Endothelial cell of umbilical vein (primary cell): Measurements from ENCODE around the gene KRT74. TPM values are rescaled to one million over a fixed set of nuclear protein-coding genes. Genes with fewer than 3 reads are reported as not detected.

Experiments used
- BruUV-seq: library from RNA; stranded (reverse); fragments of 400-500 nt; replicated peaks from 2 replicates; lab custom pipeline; 2021; lab: Mats Ljungman, UMichigan
- CTCF ChIA-PET: fragments of 300-600, 350-600 bp; sonication (Branson Sonifier 250); formaldehyde crosslinking; loops from one replicate; lab custom pipeline; 2021; ENCODE audit warnings: antibody characterized with exemption, inconsistent platforms; lab: Charles Lee
- POLR2A ChIA-PET: fragments of 300-600, 350-600 bp; sonication (Branson Sonifier 250); formaldehyde crosslinking; loops from one replicate; lab custom pipeline; 2021; ENCODE audit warnings: antibody characterized with exemption, inconsistent platforms; lab: Charles Lee
- DNase-seq: peaks from one replicate; pipeline ENCODE4 v3.0.0-alpha.2; 2011; ENCODE audit warnings: low read depth, low spot score
- FAIRE-seq: peaks from 2 replicates; lab custom pipeline; 2011; peaks lifted over from hg19 to GRCh38; lab: Jason Lieb, UNC
- H2AFZ ChIP-seq: 2 replicates; pipeline ENCODE4 v1.6.0; 2012; ENCODE audit warnings: low read depth, low read length, control low read depth, inconsistent platforms
- H3K27ac ChIP-seq: 2 replicates; pipeline ENCODE4 v1.5.1; 2011; ENCODE audit warnings: low read depth, mild to moderate bottlenecking, control low read depth, low read length, moderate library complexity; ENCODE audit not compliant: insufficient read depth
- H3K27me3 ChIP-seq, 2 experiments: 2 replicates each; pipeline versions ENCODE4 v1.6.0 to v1.6.1; 2011; ENCODE audit warnings: low read length in 2 of 2, mixed read lengths in 1 of 2; ENCODE audit not compliant: control insufficient read depth in 2 of 2, insufficient read depth in 2 of 2
- H3K36me3 ChIP-seq, 2 experiments: 2 replicates in 1 of 2; 3 replicates in 1 of 2; pipeline ENCODE4 v1.5.1; 2011; ENCODE audit warnings: low read length in 2 of 2, mild to moderate bottlenecking in 1 of 2, moderate library complexity in 1 of 2; ENCODE audit not compliant: control insufficient read depth in 2 of 2, insufficient read depth in 2 of 2; ENCODE audit errors: extremely low read depth in 1 of 2
- H3K4me1 ChIP-seq: 3 replicates; pipeline ENCODE4 v1.5.1; 2011; ENCODE audit warnings: mild to moderate bottlenecking, low read length; ENCODE audit not compliant: control insufficient read depth, insufficient read depth; ENCODE audit errors: extremely low read depth
- H3K4me2 ChIP-seq: 2 replicates; pipeline ENCODE4 v1.6.1; 2011; ENCODE audit warnings: low read length, control low read depth, mixed read lengths; ENCODE audit not compliant: insufficient read depth
- H3K4me3 ChIP-seq, 3 experiments: fragments of 200-600 bp in 1 of 3; sonication (generic), shearing (Covaris generic) in 1 of 3; replicated peaks in 1 of 3; 2 replicates each; pipeline ENCODE4 v1.5.1; 2011 to 2016; ENCODE audit warnings: control low read depth in 3 of 3, low read length in 3 of 3, mild to moderate bottlenecking in 2 of 3, inconsistent platforms in 1 of 3, low read depth in 1 of 3, moderate library complexity in 1 of 3; ENCODE audit not compliant: insufficient read depth in 1 of 3
- H3K79me2 ChIP-seq: 2 replicates; pipeline ENCODE4 v1.6.0; 2012; ENCODE audit warnings: low read length, inconsistent platforms; ENCODE audit not compliant: control insufficient read depth, insufficient read depth
- H3K9ac ChIP-seq: replicated peaks from 2 replicates; pipeline ENCODE3; 2011; ENCODE audit warnings: low read length, control low read depth; ENCODE audit not compliant: insufficient read depth; ENCODE audit errors: extremely low read depth
- H3K9me1 ChIP-seq: replicated peaks from 3 replicates; pipeline ENCODE4 v1.6.0; 2011; ENCODE audit warnings: mild to moderate bottlenecking, low read length; ENCODE audit not compliant: control insufficient read depth, insufficient read depth; ENCODE audit errors: extremely low read depth
- H3K9me3 ChIP-seq: replicated peaks from 2 replicates; pipeline ENCODE4 v1.5.1; 2012; ENCODE audit warnings: low read length, inconsistent platforms; ENCODE audit not compliant: control insufficient read depth, insufficient read depth
- H4K20me1 ChIP-seq: replicated peaks from 2 replicates; pipeline ENCODE3; 2011; ENCODE audit warnings: mild to moderate bottlenecking, low read length; ENCODE audit not compliant: control insufficient read depth, insufficient read depth; ENCODE audit errors: extremely low read depth
- EZH2 ChIP-seq: IDR thresholded peaks from 2 replicates; pipeline ENCODE4 v1.6.1; 2012; ENCODE audit warnings: borderline replicate concordance, low read depth, mild to moderate bottlenecking, moderate library complexity, low read length, inconsistent platforms; ENCODE audit not compliant: severe bottlenecking
- FOS ChIP-seq: IDR thresholded peaks from 2 replicates; pipeline ENCODE4 v1.6.1; 2011; ENCODE audit warnings: mild to moderate bottlenecking, low read length, moderate library complexity, borderline replicate concordance; ENCODE audit not compliant: insufficient read depth
- GATA2 ChIP-seq: IDR thresholded peaks from 2 replicates; pipeline ENCODE4 v1.7.0; 2011; ENCODE audit warnings: low read depth, mild to moderate bottlenecking, moderate library complexity, mixed read lengths, low read length; ENCODE audit not compliant: insufficient read length, insufficient read depth
- JUN ChIP-seq: IDR thresholded peaks from 2 replicates; pipeline ENCODE4 v1.6.1; 2011; ENCODE audit warnings: borderline replicate concordance, low read depth; ENCODE audit not compliant: insufficient read length, insufficient read depth
- MYC ChIP-seq: IDR thresholded peaks from one replicate; pipeline ENCODE4 v1.6.1; 2011; ENCODE audit warnings: mild to moderate bottlenecking, low read depth, low read length
- POLR2A ChIP-seq: IDR thresholded peaks from 2 replicates; pipeline ENCODE4 v1.6.1; 2012; ENCODE audit warnings: low read depth, mild to moderate bottlenecking, control low read depth, low read length
- POLR2AphosphoS5 ChIP-seq: IDR thresholded peaks from 2 replicates; pipeline ENCODE4 v1.6.1; 2012; ENCODE audit warnings: low read depth, mild to moderate bottlenecking, control low read depth, low read length, moderate library complexity; ENCODE audit not compliant: insufficient read depth
- dilution Hi-C: fragments of 300-500 bp; cut with MboI; formaldehyde crosslinking; loops from one replicate; pipeline ENCODE4 v1.15.0; 2019; ENCODE audit warnings: low sequenced_read_pairs; ENCODE audit not compliant: extremely low pct_ligation_motif_present
- intact Hi-C: fragments of 100-400 bp; cut with micrococcal nuclease; formaldehyde crosslinking; loops from one replicate; pipeline ENCODE4 v1.10.0; 2022
- polyA plus RNA-seq, 4 experiments: library from polyadenylated mRNA; depleted of rRNA in 3 of 4; stranded (reverse) in 3 of 4; unstranded in 1 of 4; fragments of >200 nt; gene quantifications; 2 replicates each; pipeline versions ENCODE4 v1.2.1 to v1.2.3, GENCODE V29; 2011 to 2012; ENCODE audit warnings: missing spikeins in 1 of 4
- total RNA-seq: library from RNA; stranded (reverse); gene quantifications from 2 replicates; pipeline ENCODE4 v1.2.3, GENCODE V29; 2021
- TF ChIP-seq, protein P1 (sequence below), 2 donors: IDR thresholded peaks; 1 replicate in 1 of 2; 2 replicates in 1 of 2; pipeline ENCODE4 v1.5.1; 2011; ENCODE audit warnings: low read length in 2 of 2, mild to moderate bottlenecking in 2 of 2, moderate library complexity in 2 of 2, control low read depth in 1 of 2, inconsistent platforms in 1 of 2, low read depth in 1 of 2; ENCODE audit not compliant: insufficient read depth in 1 of 2; ENCODE audit errors: extremely low read depth in 1 of 2
- TF ChIP-seq, protein P2 (sequence below): IDR thresholded peaks from 2 replicates; pipeline ENCODE4 v1.6.1; 2011; ENCODE audit not compliant: insufficient read depth, insufficient read length

Gene KRT74
- total and polyA plus RNA-seq, 2 donors (not counting 3 experiments of a cell fraction or from before 2014, with no cell fraction given) = not detected

DNA sequence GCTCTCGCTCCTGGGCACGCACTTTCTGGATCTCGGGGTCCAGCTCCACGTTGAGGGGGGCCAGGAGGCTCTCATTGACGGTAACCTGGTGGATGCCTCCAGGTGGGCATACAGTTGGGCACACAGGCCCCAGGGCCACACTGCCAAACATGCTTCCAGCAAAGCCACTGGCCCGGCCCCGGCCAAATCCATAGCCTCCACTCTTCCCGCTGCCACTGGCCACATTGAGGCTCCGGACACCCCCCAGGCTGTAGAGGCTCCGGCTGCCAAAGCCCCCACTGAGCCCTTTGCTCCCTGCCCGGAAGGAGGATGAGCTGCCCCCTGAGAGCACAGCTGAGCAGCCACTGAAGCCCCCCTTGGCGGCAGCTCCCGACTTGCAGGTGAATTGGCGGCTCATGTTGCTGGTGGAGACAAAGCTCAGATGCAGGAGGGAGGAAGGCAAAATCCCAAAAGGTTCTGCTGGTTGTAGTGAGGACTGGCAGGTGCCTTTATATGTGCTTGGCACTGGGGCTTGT is 20.9 kb downstream of the KRT74 start, which contains the start of gene KRT71:
TSS of gene KRT71 (minus strand) at position 465 of the 515 bp plus-strand sequence. CDS start at position 397, 68 bp downstream.
- dilution Hi-C loops = no loop called here
- Histone ChIP-seq H3K79me2 (no peaks in the 10 kb centered on the region), H3K4me2 (no peak within 1 kb of the TSS), H2AFZ (no peak within 1 kb of the TSS), H3K9me3 (no peaks in the 10 kb centered on the region), H3K9me1 (no peaks in the 10 kb centered on the region), H3K36me3 (no peaks in the 10 kb centered on the region), H3K27me3 (peaks cover 0 to 5% of the 10 kb centered on the region in 2 experiments), H3K4me1 (no peaks in the 10 kb centered on the region), H3K27ac (no peak within 1 kb of the TSS), H3K9ac (no peak within 1 kb of the TSS), H4K20me1 (no peaks in the 10 kb centered on the region), H3K4me3 (no peak within 1 kb of the TSS)
- CTCF ChIA-PET = no interaction called here
- DNase-seq (no peak), FAIRE-seq (no peak)
- intact Hi-C loops = no loop called here
- BruUV-seq = no TSS peak
- TF ChIP-seq POLR2A (no peak), JUN (no peak), POLR2AphosphoS5 (no peak), EZH2 (no peak), MYC (no peak), FOS (no peak), GATA2 (no peak)
- TF ChIP-seq, protein P1, sequence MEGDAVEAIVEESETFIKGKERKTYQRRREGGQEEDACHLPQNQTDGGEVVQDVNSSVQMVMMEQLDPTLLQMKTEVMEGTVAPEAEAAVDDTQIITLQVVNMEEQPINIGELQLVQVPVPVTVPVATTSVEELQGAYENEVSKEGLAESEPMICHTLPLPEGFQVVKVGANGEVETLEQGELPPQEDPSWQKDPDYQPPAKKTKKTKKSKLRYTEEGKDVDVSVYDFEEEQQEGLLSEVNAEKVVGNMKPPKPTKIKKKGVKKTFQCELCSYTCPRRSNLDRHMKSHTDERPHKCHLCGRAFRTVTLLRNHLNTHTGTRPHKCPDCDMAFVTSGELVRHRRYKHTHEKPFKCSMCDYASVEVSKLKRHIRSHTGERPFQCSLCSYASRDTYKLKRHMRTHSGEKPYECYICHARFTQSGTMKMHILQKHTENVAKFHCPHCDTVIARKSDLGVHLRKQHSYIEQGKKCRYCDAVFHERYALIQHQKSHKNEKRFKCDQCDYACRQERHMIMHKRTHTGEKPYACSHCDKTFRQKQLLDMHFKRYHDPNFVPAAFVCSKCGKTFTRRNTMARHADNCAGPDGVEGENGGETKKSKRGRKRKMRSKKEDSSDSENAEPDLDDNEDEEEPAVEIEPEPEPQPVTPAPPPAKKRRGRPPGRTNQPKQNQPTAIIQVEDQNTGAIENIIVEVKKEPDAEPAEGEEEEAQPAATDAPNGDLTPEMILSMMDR (IDR thresholded peaks at IDR 0.05; ENCODE audit: extremely low read depth in 1 of 2, insufficient read depth in 1 of 2, low read depth in 1 of 2, low read length in 2 of 2) = no peak
- TF ChIP-seq, protein P2, sequence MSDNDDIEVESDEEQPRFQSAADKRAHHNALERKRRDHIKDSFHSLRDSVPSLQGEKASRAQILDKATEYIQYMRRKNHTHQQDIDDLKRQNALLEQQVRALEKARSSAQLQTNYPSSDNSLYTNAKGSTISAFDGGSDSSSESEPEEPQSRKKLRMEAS = no peak
- POLR2A ChIA-PET = no interaction called here
